DMS 273 treated with DMSO at 0.1 percent for 48 hours (cell line): Measurements from ENCODE around the gene CBX5.

ENCODE experiments used
- DNase-seq: peaks from one replicate; lab custom pipeline; 2025; lab: John Stamatoyannopoulos, UW

The CBX5 gene

GRCh38 chr12:54222609-54223008, 57.3 kb downstream of the CBX5 start:
- no peak for DNase-seq

- no peak for DNase-seq
Measured at GRCh38 chr12:54221402-54221984, 58.4 kb downstream of the CBX5 start.

GRCh38 chr12:54220567-54220966, 59.4 kb downstream of the CBX5 start:
- no peak for DNase-seq

DNA sequence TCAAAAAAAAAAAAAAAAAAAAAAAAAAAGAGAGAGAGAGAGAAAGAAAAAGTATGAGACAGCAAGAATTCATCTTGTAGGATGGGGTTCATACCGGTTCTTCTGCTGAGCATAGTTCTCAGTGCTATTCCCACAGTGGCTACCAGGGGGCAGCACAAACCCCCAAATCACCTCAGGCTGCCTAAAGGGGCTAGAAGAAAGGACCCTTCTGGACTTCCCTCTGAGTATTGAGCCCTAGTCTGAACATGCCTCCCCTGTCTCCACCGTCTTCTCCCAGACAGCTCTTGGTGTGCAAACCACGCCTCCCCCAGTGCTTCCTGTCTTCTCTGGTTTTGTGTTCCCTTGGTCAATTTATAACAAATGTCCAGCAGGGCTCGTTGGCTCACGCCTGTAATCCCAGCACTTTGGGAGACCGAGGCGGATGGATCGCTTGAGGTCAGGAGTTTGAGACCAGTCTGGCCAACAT, 59.8 kb downstream of the CBX5 start:
- no peak for DNase-seq

DNA sequence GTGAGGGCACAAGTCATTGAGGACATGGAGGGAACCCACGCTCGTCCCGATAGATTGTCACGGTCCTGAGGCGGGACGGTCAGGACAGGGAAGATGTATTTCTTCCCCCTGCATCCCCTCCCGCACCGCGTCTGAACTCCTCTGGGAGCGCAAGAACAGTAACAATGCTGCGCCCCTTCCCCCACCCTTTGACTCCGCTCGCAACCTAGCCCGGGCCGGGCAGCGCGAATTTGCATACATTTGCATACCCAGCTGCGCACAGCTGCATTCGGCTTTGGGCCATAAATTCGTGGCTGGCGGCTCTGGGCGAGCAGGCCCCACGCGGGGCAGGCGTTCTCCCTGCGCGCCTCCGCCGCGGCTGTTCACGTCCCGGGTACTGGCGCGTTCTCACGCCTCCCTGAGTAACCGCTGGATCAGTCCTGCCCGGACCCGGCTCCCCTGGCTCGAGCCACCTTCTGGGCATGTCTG, 62.1 kb downstream of the CBX5 start:
- no peak for DNase-seq

DNA sequence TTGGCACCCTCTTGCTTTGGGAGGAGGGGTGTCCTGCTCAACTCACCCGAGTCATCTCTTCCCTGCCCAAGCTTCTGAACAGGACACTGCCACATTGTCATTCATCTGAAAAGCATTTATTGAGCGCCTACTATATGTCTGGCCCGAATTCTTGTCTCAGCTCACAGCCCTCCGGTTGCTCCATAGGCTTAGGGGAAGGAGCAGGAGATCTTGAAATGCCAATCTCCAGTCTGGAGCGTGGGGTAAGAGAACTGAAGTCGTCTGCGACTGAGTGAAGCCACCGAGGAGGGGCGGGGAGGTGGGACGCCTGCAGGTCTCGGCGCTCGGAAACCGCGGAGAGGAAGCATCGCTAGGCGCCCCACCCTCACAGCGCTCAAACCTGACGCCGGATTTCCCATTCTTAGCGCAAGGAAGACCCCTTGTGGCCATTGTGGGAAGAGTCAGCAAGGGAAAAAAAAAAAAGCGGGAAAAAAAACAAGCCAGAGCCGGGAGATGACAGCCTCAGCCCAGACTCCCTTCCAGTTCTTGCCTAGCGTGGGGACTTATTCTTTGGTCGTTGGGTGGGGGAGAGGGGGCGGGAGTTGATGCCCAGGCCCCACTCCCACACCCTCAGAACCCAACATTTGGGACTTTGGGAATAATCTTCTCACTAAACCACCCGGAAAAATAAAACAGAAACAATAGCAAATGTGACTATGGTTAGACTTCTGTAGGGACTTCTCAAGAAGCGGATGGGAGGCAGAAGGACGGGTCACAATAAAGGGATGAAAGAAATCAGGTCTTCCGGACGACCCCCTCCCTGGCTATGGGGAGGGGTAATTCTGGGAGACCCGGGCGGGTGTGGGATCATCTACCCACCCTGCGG, 62.9 kb downstream of the CBX5 start:
- DNase-seq = peak; percentile 40

GRCh38 chr12:54215989-54216796, 63.7 kb downstream of the CBX5 start:
- DNase-seq = no peak

GRCh38 chr12:54214553-54215406, 65.1 kb downstream of the CBX5 start:
- peak; percentile 60 for DNase-seq

GRCh38 chr12:54213079-54213478, 66.8 kb downstream of the CBX5 start:
- no peak for DNase-seq

DNA sequence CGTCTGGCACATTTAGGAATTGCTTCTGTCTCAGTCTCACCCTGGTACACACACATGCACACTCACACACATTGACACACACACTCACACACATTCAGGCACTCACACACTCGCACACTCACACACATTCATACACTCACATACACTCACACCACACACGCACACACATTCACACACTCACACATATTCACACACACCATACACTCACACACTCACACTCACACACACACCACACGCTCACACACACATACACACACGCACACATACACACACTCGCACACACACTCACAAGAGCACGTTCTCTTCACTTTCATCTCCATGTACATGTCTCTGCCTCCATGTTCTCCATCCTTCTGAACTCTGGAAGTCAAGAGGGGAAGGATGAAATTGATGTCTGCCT, 68.0 kb downstream of the CBX5 start:
- DNase-seq = no peak

DNA sequence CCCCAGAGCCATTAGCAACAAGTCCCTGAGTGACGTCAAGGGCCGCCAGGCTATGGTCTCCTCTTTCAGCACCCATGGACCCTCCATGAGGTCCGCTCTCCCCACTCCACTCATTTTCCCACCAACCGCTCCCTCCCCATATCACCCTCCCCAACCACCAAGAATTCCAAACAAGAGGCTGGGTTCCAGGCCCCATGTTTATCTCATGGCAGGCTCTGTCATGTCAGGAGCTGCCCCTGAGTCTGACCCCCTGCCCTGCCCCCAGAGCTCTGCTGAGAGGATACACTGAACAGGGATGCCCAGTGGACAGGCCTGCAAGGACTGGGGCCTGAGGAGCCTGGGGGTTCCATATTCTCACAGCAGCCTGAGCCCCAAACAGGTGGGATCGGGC, 69.5 kb downstream of the CBX5 start:
- DNase-seq = no peak

DNA sequence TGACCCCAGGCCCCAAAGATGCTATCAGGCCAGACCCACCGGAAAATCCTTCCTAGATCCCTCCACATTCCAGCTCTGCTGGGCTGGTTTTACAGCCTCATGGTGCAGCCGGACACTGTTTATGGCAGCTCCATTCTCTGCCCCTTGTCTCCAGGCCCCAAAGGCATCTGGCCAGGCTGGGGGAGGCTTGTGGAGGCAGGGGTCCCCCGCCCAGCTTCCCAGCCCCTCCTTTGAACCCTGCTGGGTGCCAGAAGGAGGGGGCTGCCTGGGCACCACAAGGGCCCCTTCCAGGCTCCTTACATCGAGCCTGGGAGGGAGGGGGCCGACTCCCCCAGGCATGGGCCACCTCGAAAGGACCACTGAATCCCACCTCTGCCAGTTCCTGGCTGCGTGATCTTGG, 71.3 kb downstream of the CBX5 start:
- no peak for DNase-seq

DNA sequence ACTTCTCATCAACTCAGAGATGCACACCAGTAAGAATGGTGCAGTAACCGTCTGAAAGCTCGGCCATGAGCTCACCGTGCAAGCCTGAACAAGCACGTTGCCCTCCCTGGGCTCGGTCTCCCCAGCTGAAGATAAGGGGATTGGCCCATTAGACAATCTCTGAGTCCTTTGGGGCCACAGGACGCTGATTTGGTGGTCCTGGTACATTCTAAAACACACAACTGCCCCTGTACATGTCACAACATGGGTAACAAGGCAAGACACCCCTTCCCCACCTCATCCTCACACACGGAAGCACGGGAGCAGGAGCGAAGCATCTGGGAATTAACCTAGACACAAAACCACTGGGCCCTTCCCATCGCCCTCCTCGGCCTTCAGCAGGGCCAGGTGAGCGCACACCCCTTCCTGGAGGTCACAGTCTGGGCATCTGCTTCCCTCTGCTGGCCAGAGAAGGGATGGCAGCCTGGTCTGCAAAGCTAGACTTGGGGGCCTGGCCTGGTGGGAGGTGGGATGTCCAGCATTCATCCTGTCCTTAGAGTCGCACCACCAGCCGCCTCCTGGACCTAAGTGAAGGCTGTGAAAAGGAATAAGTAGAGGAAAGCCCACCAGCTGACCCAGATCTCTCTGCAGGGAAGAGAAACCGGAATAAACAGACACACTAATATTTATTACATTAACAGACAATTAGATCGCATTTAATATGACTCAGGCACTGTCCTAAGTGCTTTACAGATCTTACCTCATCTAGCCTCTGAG, 72.2 kb downstream of the CBX5 start:
- DNase-seq = no peak

DNA sequence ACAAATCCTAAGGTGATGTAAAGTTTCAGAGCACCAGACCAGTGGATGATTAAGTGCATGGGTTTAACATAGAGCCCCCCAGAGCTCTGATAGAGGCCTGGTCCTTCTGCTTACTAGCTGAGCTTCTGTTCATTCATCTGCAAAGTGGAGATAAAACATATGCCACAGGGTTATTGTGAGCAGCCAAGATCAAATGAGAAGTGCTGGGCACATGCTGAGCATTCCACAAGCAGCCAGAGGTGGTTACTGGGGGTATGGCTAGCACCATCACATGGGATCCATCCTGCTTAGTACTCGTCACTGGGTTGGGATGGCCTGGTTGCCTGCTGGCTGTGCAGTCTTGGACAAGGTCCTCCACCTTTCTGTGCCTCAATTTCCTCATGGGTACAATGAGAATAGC, 73.1 kb downstream of the CBX5 start:
- DNase-seq = peak; percentile 35

- DNase-seq = no peak
Measured at GRCh38 chr12:54204316-54204715, 75.6 kb downstream of the CBX5 start.

GRCh38 chr12:54201001-54201794, 78.7 kb downstream of the CBX5 start:
- DNase-seq = peak; percentile 45

DNA sequence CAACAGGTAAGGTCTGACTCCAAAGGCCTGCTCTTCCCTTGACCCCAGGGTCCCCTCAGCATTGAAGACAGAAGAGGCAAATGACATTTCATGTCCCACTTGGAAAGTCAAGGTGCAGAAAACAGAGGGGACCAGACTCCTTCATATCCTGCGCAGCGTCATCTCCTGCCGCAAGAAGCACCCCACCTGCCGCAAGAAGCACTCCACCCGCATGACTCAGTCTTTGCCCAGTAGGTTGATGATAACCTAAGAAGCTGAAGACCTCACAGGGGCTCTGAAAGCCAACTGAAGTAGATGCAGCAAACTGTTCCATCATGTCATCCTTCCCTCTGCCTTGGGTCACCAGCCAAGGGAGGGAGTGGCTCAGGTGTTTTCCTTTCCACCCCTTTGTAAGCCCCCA, 79.5 kb downstream of the CBX5 start:
- DNase-seq = no peak

DNA sequence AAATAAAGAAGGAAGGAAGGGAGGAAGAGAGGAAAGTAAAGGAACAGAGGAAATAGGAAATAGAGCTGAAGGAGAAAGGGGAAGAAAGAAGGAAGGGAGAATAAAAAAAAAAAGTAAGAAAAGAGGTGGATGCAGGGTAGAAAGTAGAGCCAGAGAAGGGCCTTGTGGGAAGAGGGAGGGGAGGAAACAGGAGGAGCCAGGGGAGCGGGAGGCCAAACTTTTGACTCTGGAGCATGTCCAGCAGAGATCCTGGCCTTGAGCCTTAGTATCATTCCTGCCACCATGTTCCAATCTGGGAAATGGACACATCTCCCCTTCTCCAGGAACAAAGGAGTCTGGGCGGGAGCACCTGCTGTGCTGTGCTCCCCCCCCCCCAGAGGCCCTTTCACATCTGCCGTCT, 80.0 kb downstream of the CBX5 start:
- no peak for DNase-seq

DNA sequence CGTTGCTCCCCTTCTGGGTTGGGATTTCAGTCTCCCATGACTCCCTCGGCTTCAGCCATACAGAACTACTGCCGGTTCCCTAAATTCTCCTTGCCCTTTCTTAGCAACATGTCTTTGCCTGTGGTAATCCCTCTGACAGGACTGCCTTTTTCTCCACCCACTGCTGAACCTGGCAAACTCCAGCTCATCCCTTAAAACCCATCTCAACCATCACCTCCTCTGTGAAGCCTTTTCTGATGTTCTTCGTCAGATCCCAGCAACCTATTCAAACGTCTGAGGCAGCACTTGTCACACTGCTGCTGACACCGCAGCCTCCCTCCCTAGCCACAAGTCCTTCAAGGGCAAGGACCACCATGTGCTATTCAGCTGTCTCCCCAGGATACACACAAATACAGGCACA, 80.9 kb downstream of the CBX5 start:
- DNase-seq = no peak

DNA sequence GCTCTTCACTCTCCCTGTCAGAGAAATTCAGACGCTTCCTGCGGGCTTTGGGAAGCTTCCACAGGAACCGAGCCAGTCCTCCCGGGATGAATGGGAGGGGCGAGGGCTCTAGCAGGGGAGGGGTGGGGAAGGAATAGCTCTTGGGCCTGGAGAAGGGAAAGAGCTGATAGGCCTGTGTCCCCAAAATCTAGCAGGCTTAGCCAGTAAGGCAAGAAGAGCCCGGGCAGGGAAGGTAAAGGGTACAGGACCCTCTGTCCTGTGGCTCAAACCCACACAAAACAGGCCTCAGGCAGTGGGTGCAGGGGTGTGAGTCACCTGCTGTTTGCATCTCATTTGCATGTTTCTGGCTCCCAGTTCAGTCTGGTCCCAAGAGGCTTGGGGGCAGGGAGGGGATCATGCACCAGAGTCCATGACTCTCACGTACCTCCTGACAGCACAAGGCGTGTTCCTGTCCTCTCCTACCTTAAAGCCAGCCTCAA, 82.5 kb downstream of the CBX5 start:
- DNase-seq = no peak
